Activated T-helper 2 cell treated with anti-CD3 and anti-CD28 coated beads, Interferon-gamma antibody, Interleukin-2, Interleukin-4, amounts not matched to agents 10 μg/mL and 5 μg/mL and 100 μg/mL, durations not matched to agents 14 hours and 24 hours and 36 hours (primary cell): ENCODE results near the gene CD247. TPM values are rescaled to one million over a fixed set of nuclear protein-coding genes. Genes with fewer than 3 reads are reported as not detected.

Experiments used
- DNase-seq: peaks from one replicate; pipeline ENCODE4 v3.0.0; 2021; ENCODE audit warnings: low spot score
- H3K27ac Mint-ChIP-seq: one replicate; pipeline ENCODE4 v1.8.0; 2021; ENCODE audit warnings: mixed read lengths
- H3K27me3 Mint-ChIP-seq: one replicate; pipeline ENCODE4 v1.8.0; 2021; ENCODE audit warnings: low read depth, mixed read lengths
- H3K36me3 Mint-ChIP-seq: one replicate; pipeline ENCODE4 v1.8.0; 2021; ENCODE audit warnings: low read depth, mixed read lengths
- H3K4me1 Mint-ChIP-seq: one replicate; pipeline ENCODE4 v1.8.0; 2021; ENCODE audit warnings: low read depth, mixed read lengths
- H3K4me3 Mint-ChIP-seq: one replicate; pipeline ENCODE4 v1.8.0; 2021; ENCODE audit warnings: low read depth, mild to moderate bottlenecking, moderate library complexity, mixed read lengths
- H3K9me3 Mint-ChIP-seq: one replicate; pipeline ENCODE4 v1.8.0; 2021; ENCODE audit warnings: mixed read lengths
- intact Hi-C: fragments of 100-400 bp; cut with micrococcal nuclease; formaldehyde crosslinking; loops from one replicate; pipeline ENCODE4 v1.15.1; 2023
- total RNA-seq: library from RNA; stranded (reverse); gene quantifications from 2 replicates; pipeline ENCODE4 v1.2.3, GENCODE V29; 2022

CD247 gene
- total RNA-seq, 1 donor from 2014 or later: 193 TPM

- peak overlapping the region; percentile 58 for H3K4me3 Mint-ChIP-seq
- no peaks in the 10 kb centered on the region for H3K9me3 Mint-ChIP-seq
- intact Hi-C loops: loop anchor here (2.0 to 5.0 kb wide), 2 partner anchors 15 to 198 kb away; no protein-coding TSS in a partner anchor
- DNase-seq: no peak
- H3K36me3 Mint-ChIP-seq: peaks cover 83% of the 10 kb centered on the region
- no peaks in the 10 kb centered on the region for H3K27me3 Mint-ChIP-seq
- H3K27ac Mint-ChIP-seq: peak overlapping the region; percentile 84
- H3K4me1 Mint-ChIP-seq: peaks cover 81% of the 10 kb centered on the region
Measured at GRCh38 chr1:167489571-167490340, 28.6 kb downstream of the CD247 start.

GRCh38 chr1:167488786-167489185 lies 29.5 kb downstream of the CD247 start:
- Mint-ChIP-seq H3K27ac (peak overlapping the region; percentile 35), H3K36me3 (peaks cover 78% of the 10 kb centered on the region), H3K27me3 (no peaks in the 10 kb centered on the region), H3K9me3 (no peaks in the 10 kb centered on the region), H3K4me1 (peaks cover 80% of the 10 kb centered on the region), H3K4me3 (no peak overlapping the region)
- DNase-seq: no peak
- intact Hi-C loops: loop anchor here (2.0 kb wide), 1 partner anchor 14 kb away; no protein-coding TSS in a partner anchor

DNA sequence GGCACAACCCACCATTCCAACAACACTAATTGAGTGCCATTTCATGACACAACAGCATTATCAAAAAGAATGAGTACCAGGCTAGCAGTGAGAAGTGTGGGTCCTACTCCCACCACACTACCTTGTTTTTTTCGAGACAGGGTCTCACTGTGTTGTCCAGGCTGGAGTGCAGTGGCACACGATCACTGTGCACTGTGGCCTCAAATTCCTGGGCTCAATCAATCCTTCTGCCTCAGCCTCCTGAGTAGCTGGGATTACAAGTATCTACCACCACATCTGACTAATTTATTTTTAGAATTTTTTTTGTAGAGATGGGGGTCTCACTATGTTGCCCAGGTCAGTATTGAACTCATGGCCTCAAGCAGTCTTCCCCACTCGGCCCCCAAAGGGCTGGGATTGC lies 30.7 kb downstream of the CD247 start:
- intact Hi-C loops: loop anchor here (2.0 kb wide), 1 partner anchor 13 kb away; no protein-coding TSS in a partner anchor
- Mint-ChIP-seq H3K4me1 (peaks cover 79% of the 10 kb centered on the region), H3K4me3 (no peak overlapping the region), H3K27me3 (no peaks in the 10 kb centered on the region), H3K36me3 (peaks cover 79% of the 10 kb centered on the region), H3K9me3 (no peaks in the 10 kb centered on the region), H3K27ac (peak overlapping the region; percentile 13)
- DNase-seq: no peak

DNA sequence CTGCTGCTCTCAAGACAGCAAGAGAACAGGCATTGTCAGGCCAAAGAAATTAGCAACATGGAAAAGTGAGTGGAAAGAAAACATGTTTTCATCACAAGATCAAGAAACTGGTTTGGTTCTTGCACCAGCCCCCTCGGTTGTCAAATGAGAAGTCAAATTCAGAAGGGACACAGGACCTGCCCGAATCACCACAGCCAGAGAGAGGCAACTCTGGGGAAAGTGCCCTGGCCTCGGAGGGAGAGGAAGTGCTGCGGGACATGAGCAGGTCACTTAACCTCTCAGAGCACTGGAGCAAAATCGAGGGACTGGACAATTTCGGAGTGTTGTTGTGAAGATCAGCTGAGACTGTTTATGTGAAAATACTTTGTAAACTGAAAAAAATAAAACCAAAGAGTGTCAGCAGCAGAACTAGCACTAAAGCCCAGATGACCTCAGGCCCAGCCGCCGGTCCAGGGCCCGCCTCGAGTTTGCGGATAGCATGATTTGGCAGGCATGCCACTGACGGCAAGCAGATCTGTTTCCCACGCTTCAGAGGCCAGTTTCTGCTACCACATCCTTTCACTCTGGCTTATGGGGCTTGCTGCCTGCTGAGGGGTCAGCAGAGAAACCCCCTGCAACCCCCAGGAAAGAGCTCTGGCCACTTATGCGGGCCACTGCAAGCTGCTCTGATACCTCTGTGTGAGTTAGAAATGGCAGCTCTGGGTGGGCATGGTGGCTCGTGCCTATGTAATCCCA lies 32.1 kb downstream of the CD247 start:
- DNase-seq: no peak
- intact Hi-C loops: no loop called here
- Mint-ChIP-seq H3K36me3 (peaks cover 82% of the 10 kb centered on the region), H3K9me3 (no peaks in the 10 kb centered on the region), H3K27me3 (no peaks in the 10 kb centered on the region), H3K4me3 (no peak overlapping the region), H3K4me1 (peaks cover 79% of the 10 kb centered on the region), H3K27ac (peak overlapping the region; percentile 66)

DNA sequence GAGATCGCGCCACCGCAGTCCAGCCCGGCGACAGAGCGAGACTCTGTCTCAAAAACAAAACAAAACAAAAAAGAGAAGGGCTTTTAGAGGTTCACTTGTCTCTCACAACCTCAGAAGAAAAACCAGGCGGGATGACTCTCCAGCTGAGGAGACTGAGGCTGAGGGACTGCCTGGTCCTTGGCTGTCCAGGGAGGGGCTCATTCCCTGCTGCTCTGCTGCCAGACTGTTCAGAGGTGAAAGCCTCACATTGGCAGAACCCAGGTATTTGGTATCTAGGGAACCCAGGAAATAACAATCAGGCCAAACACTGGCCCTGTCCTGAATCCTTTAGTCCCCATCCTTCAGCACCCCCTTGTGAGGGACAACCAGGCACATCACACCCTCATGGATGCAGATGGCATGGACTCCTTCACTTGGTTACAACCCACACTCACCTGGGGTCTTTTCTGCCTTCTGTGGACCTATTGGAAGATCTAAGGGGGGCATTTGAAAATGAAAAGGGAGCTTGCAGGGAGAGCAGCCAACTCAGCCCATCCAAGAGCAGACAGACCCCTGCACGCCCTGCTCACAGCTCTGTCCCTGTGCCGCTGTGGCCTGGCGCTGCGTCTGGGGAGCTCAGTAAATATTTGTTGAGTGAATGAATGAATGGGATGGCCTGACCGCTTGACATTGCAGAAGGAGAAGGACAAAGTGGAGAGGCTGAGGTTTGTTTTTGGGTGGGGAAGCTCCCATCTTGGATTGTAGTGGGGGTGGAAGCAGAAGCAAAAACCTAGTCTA lies 33.4 kb downstream of the CD247 start:
- intact Hi-C loops: no loop called here
- H3K9me3 Mint-ChIP-seq: no peaks in the 10 kb centered on the region
- no peak overlapping the region for H3K4me3 Mint-ChIP-seq
- DNase-seq: no peak
- peaks cover 81% of the 10 kb centered on the region for H3K36me3 Mint-ChIP-seq
- peaks cover 79% of the 10 kb centered on the region for H3K4me1 Mint-ChIP-seq
- no peaks in the 10 kb centered on the region for H3K27me3 Mint-ChIP-seq
- peak overlapping the region; percentile 91 for H3K27ac Mint-ChIP-seq

DNA sequence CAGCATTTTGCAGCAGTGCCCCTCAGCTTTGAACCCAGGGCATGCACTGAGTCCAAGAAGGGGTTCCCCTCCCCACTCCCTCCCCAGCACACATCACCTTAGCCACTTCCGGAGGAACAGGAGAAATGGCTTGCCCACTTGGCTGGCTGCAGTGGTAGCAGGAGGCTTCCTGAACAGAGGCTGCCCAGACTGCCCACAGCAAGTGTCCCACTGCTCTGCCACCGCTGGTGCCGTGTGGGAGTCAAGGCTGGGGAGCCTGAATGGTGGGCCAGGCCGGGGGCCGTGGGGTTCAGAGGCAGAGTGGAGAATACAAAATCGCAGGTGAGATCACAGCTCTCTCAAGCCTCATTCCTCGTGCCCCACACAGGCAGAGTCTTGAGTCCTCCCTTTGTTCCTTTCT lies 34.5 kb downstream of the CD247 start:
- H3K27ac Mint-ChIP-seq: peak overlapping the region; percentile 91
- DNase-seq: no peak
- H3K4me3 Mint-ChIP-seq: peak overlapping the region; percentile 70
- H3K36me3 Mint-ChIP-seq: peaks cover 84% of the 10 kb centered on the region
- H3K4me1 Mint-ChIP-seq: peaks cover 81% of the 10 kb centered on the region
- intact Hi-C loops: loop anchor here (2.0 kb wide), 1 partner anchor 15 kb away; no protein-coding TSS in a partner anchor
- H3K9me3 Mint-ChIP-seq: no peaks in the 10 kb centered on the region
- H3K27me3 Mint-ChIP-seq: no peaks in the 10 kb centered on the region

DNA sequence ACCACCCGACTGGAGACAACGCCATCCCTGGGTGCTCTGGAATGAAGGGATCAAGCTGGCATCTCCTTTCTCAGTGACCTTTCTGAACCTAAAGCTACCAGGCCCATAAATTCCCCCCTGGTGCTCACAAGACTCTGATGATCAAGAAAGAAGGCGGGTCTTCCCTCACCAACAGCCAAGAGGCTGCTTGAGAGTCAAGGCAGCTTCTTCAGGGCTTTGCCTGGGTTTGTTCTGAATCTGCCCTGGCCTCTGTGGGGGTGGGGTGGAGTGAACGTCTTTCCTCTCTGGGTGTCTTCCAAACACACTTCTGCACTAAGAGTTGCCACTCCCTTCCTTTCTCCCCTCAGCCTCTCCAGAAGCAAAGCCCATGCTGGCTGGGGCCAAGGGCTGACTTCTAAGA lies 36.1 kb downstream of the CD247 start:
- Mint-ChIP-seq H3K36me3 (peaks cover 83% of the 10 kb centered on the region), H3K9me3 (no peaks in the 10 kb centered on the region), H3K4me3 (peak overlapping the region; percentile 56), H3K27me3 (no peaks in the 10 kb centered on the region), H3K27ac (peak overlapping the region; percentile 79), H3K4me1 (peaks cover 77% of the 10 kb centered on the region)
- intact Hi-C loops: loop anchor here (1.0 to 2.0 kb wide), 2 partner anchors 8 to 17 kb away; no protein-coding TSS in a partner anchor
- DNase-seq: no peak

DNA sequence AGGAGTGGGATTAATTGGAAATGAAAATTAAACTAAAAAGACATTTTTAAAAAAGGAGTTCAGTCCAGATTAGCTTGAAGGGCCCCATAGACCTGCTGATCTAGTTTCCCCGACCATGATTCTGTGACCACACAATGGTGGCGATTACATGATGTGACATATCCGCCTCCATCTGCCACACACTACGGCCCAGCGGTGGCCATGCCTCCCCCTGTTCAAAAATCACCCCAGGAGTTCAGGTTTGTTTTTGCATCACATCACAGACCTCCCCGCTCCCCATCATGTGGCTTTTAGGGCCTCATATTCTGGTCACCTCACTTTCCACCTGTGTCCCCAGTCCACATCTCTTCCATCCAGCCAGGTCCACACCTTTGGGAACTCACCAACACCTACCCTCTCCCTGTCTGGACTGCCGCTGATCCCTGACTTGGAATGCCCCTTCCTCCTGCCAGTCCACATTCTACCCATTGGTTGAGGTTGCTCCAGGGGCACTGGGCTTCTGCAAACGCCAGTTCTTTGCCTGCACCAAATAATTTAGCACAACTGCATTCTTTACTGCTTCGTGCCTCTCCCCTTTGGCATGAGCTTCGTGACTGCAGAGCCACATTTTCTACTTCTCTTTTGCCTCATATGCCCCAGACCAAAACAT lies 38.9 kb downstream of the CD247 start:
- peaks cover 84% of the 10 kb centered on the region for H3K36me3 Mint-ChIP-seq
- no peak for DNase-seq
- peaks cover 10% of the 10 kb centered on the region for H3K9me3 Mint-ChIP-seq
- H3K27ac Mint-ChIP-seq: peak overlapping the region; percentile 28
- peaks cover 74% of the 10 kb centered on the region for H3K4me1 Mint-ChIP-seq
- intact Hi-C loops: no loop called here
- no peak overlapping the region for H3K4me3 Mint-ChIP-seq
- H3K27me3 Mint-ChIP-seq: no peaks in the 10 kb centered on the region

DNA sequence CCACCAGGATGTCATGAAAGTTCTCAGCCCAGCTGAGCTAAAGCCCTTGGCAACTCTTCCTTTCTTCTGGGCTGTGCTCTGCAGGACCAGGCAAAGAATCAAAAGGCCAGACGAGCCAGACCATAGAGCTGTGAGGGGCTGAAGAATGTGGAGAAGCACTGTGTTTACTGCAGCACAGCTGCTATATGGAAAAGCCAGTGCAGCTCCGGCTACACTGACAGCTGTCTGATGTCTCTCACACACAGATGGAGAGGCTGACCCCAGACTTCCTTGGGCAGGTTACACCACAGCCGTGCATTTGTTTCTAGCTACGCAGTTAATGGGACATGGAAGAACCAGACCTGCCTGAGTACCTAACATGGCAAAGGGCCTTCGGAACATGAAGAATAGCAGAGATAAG lies 40.3 kb downstream of the CD247 start:
- H3K27ac Mint-ChIP-seq: no peak overlapping the region
- H3K27me3 Mint-ChIP-seq: no peaks in the 10 kb centered on the region
- H3K4me3 Mint-ChIP-seq: no peak overlapping the region
- peaks cover 82% of the 10 kb centered on the region for H3K36me3 Mint-ChIP-seq
- peaks cover 78% of the 10 kb centered on the region for H3K4me1 Mint-ChIP-seq
- no peak for DNase-seq
- peaks cover 10% of the 10 kb centered on the region for H3K9me3 Mint-ChIP-seq
- intact Hi-C loops: no loop called here

GRCh38 chr1:167476061-167476460 lies 42.3 kb downstream of the CD247 start:
- Mint-ChIP-seq H3K27ac (no peak overlapping the region), H3K36me3 (peaks cover 74% of the 10 kb centered on the region), H3K4me3 (no peak overlapping the region), H3K9me3 (peaks cover 10% of the 10 kb centered on the region), H3K4me1 (peaks cover 72% of the 10 kb centered on the region), H3K27me3 (no peaks in the 10 kb centered on the region)
- intact Hi-C loops: no loop called here
- DNase-seq: no peak

DNA sequence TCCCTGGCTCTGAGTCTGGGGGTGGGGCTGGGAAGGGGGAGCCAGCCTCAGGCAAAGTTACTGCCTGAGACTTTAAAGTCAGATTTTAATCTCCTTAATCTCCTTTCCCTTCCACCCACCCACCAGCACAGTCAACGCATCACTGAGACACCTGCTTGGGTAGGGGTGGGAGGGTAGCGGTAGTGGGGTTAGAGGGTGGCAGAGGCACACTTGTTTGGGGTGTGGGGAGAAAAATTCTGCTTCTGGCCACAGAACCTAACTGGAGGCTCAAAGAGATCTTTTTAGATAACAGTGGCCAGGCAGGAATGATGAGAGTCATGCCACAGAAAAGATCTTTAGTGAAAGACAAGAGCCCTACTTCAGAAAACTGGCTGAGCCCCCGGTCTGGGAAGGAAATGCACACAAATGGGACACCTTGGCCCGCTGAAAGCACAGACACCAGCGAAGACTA lies 44.1 kb downstream of the CD247 start:
- Mint-ChIP-seq H3K9me3 (peaks cover 10% of the 10 kb centered on the region), H3K4me1 (peaks cover 64% of the 10 kb centered on the region), H3K36me3 (peaks cover 65% of the 10 kb centered on the region), H3K4me3 (peak overlapping the region; percentile 43), H3K27ac (peak overlapping the region; percentile 79), H3K27me3 (no peaks in the 10 kb centered on the region)
- intact Hi-C loops: loop anchor here (1.0 to 5.0 kb wide), 5 partner anchors 8 to 43 kb away; partner anchors contain the start of gene CD247
- DNase-seq: no peak

DNA sequence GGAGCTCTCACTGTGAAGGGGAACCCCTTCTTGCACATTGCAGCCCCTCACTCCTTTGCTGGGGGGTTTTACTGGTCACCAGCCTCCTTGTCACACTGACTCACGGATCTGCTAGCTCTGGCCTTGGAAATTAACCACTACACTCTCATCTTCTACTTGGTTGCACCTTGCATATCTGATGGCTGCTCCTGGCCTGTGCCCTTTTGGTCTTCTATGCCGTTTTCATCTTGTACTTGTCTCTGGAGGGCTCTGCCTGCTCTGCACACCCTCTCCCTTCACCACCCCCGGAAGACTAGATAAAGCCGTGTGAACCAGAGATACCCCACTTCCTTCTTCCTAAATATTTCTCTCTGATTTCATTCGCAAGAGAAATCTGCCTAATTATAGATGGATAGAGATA lies 44.6 kb downstream of the CD247 start:
- Mint-ChIP-seq H3K4me1 (peaks cover 62% of the 10 kb centered on the region), H3K36me3 (peaks cover 64% of the 10 kb centered on the region), H3K9me3 (peaks cover 10% of the 10 kb centered on the region), H3K27ac (peak overlapping the region; percentile 79), H3K27me3 (no peaks in the 10 kb centered on the region), H3K4me3 (peak overlapping the region; percentile 43)
- no peak for DNase-seq
- intact Hi-C loops: loop anchor here (1.0 to 5.0 kb wide), 5 partner anchors 9 to 44 kb away; partner anchors contain the start of gene CD247
